Lung (tissue), 12 donors: ENCODE results near the gene OTUB2. TPM values are rescaled to one million over a fixed set of nuclear protein-coding genes. Genes with fewer than 3 reads are reported as not detected.

ENCODE experiments used
- ATAC-seq: fragments of 200-7000 bp; cut with Tn5 transposase; one replicate; pipeline ENCODE4 v1.9.1; 2020; ENCODE audit warnings: moderate number of reproducible peaks; ENCODE audit not compliant: insufficient read depth, low FRiP score
- DNase-seq, 3 donors: peaks; one replicate each; pipeline ENCODE4 v3.0.0-alpha.2; 2013 to 2017
- H3K27ac ChIP-seq, 2 donors: one replicate each; pipeline ENCODE4 v1.5.1; 2013; ENCODE audit warnings: mild to moderate bottlenecking in 2 of 2, moderate library complexity in 2 of 2, control low read depth in 1 of 2, inconsistent platforms in 1 of 2, low read depth in 1 of 2, low read length in 1 of 2
- H3K27me3 ChIP-seq, 3 donors: one replicate each; pipeline ENCODE4 v1.5.1; 2013; ENCODE audit warnings: low read length in 2 of 3; ENCODE audit not compliant: control insufficient read depth in 3 of 3, insufficient read depth in 3 of 3
- H3K36me3 ChIP-seq, 4 donors: one replicate each; pipeline ENCODE4 v1.5.1; 2013; ENCODE audit warnings: low read length in 4 of 4, mild to moderate bottlenecking in 1 of 4, moderate library complexity in 1 of 4; ENCODE audit not compliant: control insufficient read depth in 4 of 4, insufficient read depth in 4 of 4
- H3K4me1 ChIP-seq, 5 donors: one replicate each; pipeline ENCODE4 v1.5.1; 2013; ENCODE audit warnings: low read length in 5 of 5, mild to moderate bottlenecking in 2 of 5, moderate library complexity in 1 of 5; ENCODE audit not compliant: control insufficient read depth in 5 of 5, insufficient read depth in 5 of 5
- H3K4me3 ChIP-seq: one replicate; pipeline ENCODE4 v1.5.1; 2013; ENCODE audit warnings: mild to moderate bottlenecking, control low read depth, moderate library complexity
- H3K9ac ChIP-seq, 2 donors: one replicate each; pipeline ENCODE4 v1.5.1; 2013; ENCODE audit warnings: low read length in 2 of 2, control low read depth in 1 of 2; ENCODE audit not compliant: insufficient read depth in 1 of 2
- H3K9me3 ChIP-seq, 4 donors: one replicate each; pipeline ENCODE4 v1.5.1; 2013; ENCODE audit warnings: low read length in 3 of 4, mild to moderate bottlenecking in 1 of 4, moderate library complexity in 1 of 4; ENCODE audit not compliant: control insufficient read depth in 4 of 4, insufficient read depth in 3 of 4
- CTCF ChIP-seq: IDR thresholded peaks from 2 replicates; pipeline ENCODE4 v1.5.1; 2012; ENCODE audit warnings: mild to moderate bottlenecking; ENCODE audit errors: control extremely low read depth, extremely low read depth
- WGBS, 2 donors: extraction: QIAGEN DNeasy Blood & Tissue Kit; methylation state at CpG; one replicate each; pipeline ENCODE4 v1.1.7; 2013; 5-methylcytosine and 5-hydroxymethylcytosine counted together
- polyA plus RNA-seq, 2 donors: library from polyadenylated mRNA; stranded (reverse); fragments of 200-250 nt; gene quantifications; one replicate each; pipeline ENCODE4 v1.2.1, GENCODE V29; 2013
- total RNA-seq, 2 donors: library from RNA; depleted of rRNA in 1 of 2; stranded (reverse); fragments of >200 nt in 1 of 2; gene quantifications; one replicate each; pipeline ENCODE4 v1.2.1, GENCODE V29; 2014 to 2021
- donor health status: control.
- donor health status: control.
- donor health status: Bipolar disorder and iron deficiency.
- donor health status: healthy.
- donor health status: DM: yes; HTN: yes; CAD: no.

OTUB2 gene
- total and polyA plus RNA-seq, 4 donors = 0.31 to 2.2 (median 1.6) TPM

GRCh38 chr14:94031883-94032279 is 5.7 kb downstream of the OTUB2 start:
- Histone ChIP-seq H3K27me3 (no peaks in the 10 kb centered on the region), H3K9ac (no peak overlapping the region), H3K9me3 (no peaks in the 10 kb centered on the region), H3K4me1 (peaks cover 0 to 5% (median 0%) of the 10 kb centered on the region in 5 donors), H3K36me3 (peaks cover 0 to 3% (median 0%) of the 10 kb centered on the region in 4 donors), H3K4me3 (no peak overlapping the region), H3K27ac (no peak overlapping the region)
- 84 to 87% methylated on average over 7 of the region's 7 CpGs for WGBS, 2 donors
- no peak for TF ChIP-seq CTCF
- ATAC-seq (no peak), DNase-seq (no peak)

GRCh38 chr14:94034886-94035285 is 8.7 kb downstream of the OTUB2 start:
- Histone ChIP-seq H3K27me3 (no peaks in the 10 kb centered on the region), H3K4me3 (no peak overlapping the region), H3K9me3 (no peaks in the 10 kb centered on the region), H3K27ac (no peak overlapping the region), H3K4me1 (no peaks in the 10 kb centered on the region), H3K36me3 (peaks cover 0 to 3% (median 0%) of the 10 kb centered on the region in 4 donors), H3K9ac (no peak overlapping the region)
- DNase-seq (no peak), ATAC-seq (no peak)
- WGBS, 2 donors = 38 to 64% methylated on average over 3 of the region's 3 CpGs
- no peak for TF ChIP-seq CTCF

- Histone ChIP-seq H3K9me3 (peaks cover 0 to 2% (median 0%) of the 10 kb centered on the region in 4 donors), H3K27me3 (no peaks in the 10 kb centered on the region), H3K27ac (no peak overlapping the region), H3K4me1 (peaks cover 0 to 1% (median 0%) of the 10 kb centered on the region in 5 donors), H3K9ac (no peak overlapping the region), H3K36me3 (peaks cover 0 to 3% (median 0%) of the 10 kb centered on the region in 4 donors), H3K4me3 (no peak overlapping the region)
- ATAC-seq (no peak), DNase-seq (peak; percentile 40 to 54 (median 51))
- TF ChIP-seq CTCF = peak; percentile 73
- WGBS, 2 donors = 34 to 37% methylated on average over 12 of the region's 12 CpGs
These were observed 10.4 kb downstream of the OTUB2 start for GRCh38 chr14:94036313-94037167.
